ENCODE data around the gene BBS9. TPM values are rescaled to one million over a fixed set of nuclear protein-coding genes. Genes with fewer than 3 reads are reported as not detected.

BBS9 gene
- total RNA-seq, 2 experiments from 2014 or later: 16.0 to 20.4 TPM

- no peaks in the 10 kb centered on the region for H3K36me3 ChIP-seq (ENCODE audit: insufficient read depth, low read length)
- Mint-ChIP-seq H3K27ac (no peak overlapping the region), H3K27me3 (no peaks in the 10 kb centered on the region), H3K9me3 (peaks cover 5% of the 10 kb centered on the region), H3K4me1 (ENCODE audit: low read depth) (peaks cover 15% of the 10 kb centered on the region), H3K36me3 (ENCODE audit: low read depth) (peaks cover 16% of the 10 kb centered on the region), H3K4me3 (no peak overlapping the region)
- H3K4me3 ChIP-seq (ENCODE audit: low read length): no peak overlapping the region
- no peaks in the 10 kb centered on the region for H3K27me3 ChIP-seq (ENCODE audit: control insufficient read depth in 1 of 2, insufficient read depth in 2 of 2, low read length in 2 of 2)
- H3K4me1 ChIP-seq (ENCODE audit: insufficient read depth, low read length): no peaks in the 10 kb centered on the region
- intact Hi-C loops (cut with DNase I, micrococcal nuclease): no loop called here
- TF ChIP-seq, protein P1, sequence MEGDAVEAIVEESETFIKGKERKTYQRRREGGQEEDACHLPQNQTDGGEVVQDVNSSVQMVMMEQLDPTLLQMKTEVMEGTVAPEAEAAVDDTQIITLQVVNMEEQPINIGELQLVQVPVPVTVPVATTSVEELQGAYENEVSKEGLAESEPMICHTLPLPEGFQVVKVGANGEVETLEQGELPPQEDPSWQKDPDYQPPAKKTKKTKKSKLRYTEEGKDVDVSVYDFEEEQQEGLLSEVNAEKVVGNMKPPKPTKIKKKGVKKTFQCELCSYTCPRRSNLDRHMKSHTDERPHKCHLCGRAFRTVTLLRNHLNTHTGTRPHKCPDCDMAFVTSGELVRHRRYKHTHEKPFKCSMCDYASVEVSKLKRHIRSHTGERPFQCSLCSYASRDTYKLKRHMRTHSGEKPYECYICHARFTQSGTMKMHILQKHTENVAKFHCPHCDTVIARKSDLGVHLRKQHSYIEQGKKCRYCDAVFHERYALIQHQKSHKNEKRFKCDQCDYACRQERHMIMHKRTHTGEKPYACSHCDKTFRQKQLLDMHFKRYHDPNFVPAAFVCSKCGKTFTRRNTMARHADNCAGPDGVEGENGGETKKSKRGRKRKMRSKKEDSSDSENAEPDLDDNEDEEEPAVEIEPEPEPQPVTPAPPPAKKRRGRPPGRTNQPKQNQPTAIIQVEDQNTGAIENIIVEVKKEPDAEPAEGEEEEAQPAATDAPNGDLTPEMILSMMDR (IDR thresholded peaks at IDR 0.05): no peak
- ATAC-seq (ENCODE audit: poor library complexity) (no peak), DNase-seq (no peak)
- ChIA-PET CTCF (no interaction called here), POLR2A (no interaction called here)
- H3K27ac ChIP-seq (ENCODE audit: low read depth in 1 of 2, low read length in 2 of 2): no peak overlapping the region
- H3K9me3 ChIP-seq (ENCODE audit: control insufficient read depth in 1 of 2, insufficient read depth in 1 of 2, low read length in 2 of 2): peaks cover 5 to 9% of the 10 kb centered on the region in 2 experiments
These were observed 7.7 kb downstream of the BBS9 start for GRCh38 chr7:33137103-33137502.

GRCh38 chr7:33142585-33142984 lies 13.2 kb downstream of the BBS9 start:
- H3K27ac Mint-ChIP-seq: no peak overlapping the region
- ChIA-PET CTCF (no interaction called here), POLR2A (no interaction called here)
- intact Hi-C loops (cut with DNase I, micrococcal nuclease): no loop called here
- peaks cover 5% of the 10 kb centered on the region for H3K9me3 Mint-ChIP-seq
- ATAC-seq (ENCODE audit: poor library complexity) (no peak), DNase-seq (no peak)
- H3K36me3 ChIP-seq (ENCODE audit: insufficient read depth, low read length): no peaks in the 10 kb centered on the region
- no peaks in the 10 kb centered on the region for H3K27me3 ChIP-seq (ENCODE audit: control insufficient read depth in 1 of 2, insufficient read depth in 2 of 2, low read length in 2 of 2)
- H3K36me3 Mint-ChIP-seq (ENCODE audit: low read depth): peaks cover 20% of the 10 kb centered on the region
- H3K9me3 ChIP-seq (ENCODE audit: control insufficient read depth in 1 of 2, insufficient read depth in 1 of 2, low read length in 2 of 2): peaks cover 0 to 5% of the 10 kb centered on the region in 2 experiments
- no peak overlapping the region for H3K27ac ChIP-seq (ENCODE audit: low read depth in 1 of 2, low read length in 2 of 2)
- peaks cover 7% of the 10 kb centered on the region for H3K4me1 Mint-ChIP-seq (ENCODE audit: low read depth)
- H3K27me3 Mint-ChIP-seq: no peaks in the 10 kb centered on the region
- no peak overlapping the region for H3K4me3 Mint-ChIP-seq
- H3K4me3 ChIP-seq (ENCODE audit: low read length): no peak overlapping the region
- TF ChIP-seq, protein P1 (IDR thresholded peaks at IDR 0.05): no peak
- no peaks in the 10 kb centered on the region for H3K4me1 ChIP-seq (ENCODE audit: insufficient read depth, low read length)

DNA sequence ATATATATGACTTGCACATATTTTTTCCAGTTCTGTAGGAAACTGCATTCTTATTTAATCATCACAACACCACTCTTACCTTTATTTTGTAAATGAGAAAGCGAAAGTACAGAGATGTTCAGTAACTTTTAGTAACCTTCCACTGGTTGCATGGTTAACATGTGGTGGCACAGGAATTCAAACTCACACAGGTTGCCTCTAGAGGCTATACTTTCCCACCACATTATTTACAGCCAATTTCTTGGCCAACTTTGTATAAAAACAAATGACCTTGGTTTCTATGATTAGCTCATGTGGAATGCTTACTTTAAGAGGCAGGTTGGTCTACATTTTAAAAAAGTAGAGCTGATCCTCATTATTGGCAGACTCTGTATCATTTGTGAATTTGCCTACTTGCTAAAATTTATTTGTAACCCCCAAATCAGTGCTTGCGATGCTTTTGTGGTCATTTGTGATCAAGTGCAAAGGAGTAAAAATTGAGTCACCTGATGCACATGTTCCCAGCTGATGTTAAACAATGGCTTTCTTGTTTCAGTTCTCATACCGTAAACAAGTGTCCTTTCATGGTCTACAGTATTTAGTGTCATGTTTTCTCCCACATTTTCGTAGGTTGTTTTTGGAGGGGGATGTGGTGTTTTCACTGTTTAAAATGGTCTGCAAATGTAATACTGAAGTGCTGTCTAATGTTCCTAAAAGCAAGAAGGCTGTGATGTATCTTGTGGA lies 14.8 kb downstream of the BBS9 start:
- Mint-ChIP-seq H3K9me3 (peaks cover 5% of the 10 kb centered on the region), H3K4me3 (no peak overlapping the region), H3K27me3 (no peaks in the 10 kb centered on the region), H3K27ac (no peak overlapping the region), H3K4me1 (ENCODE audit: low read depth) (peaks cover 5% of the 10 kb centered on the region), H3K36me3 (ENCODE audit: low read depth) (peaks cover 20% of the 10 kb centered on the region)
- ATAC-seq (ENCODE audit: poor library complexity): no peak
- intact Hi-C loops (cut with DNase I, micrococcal nuclease): no loop called here
- Histone ChIP-seq H3K36me3 (ENCODE audit: insufficient read depth, low read length) (no peaks in the 10 kb centered on the region), H3K27me3 (ENCODE audit: control insufficient read depth in 1 of 2, insufficient read depth in 2 of 2, low read length in 2 of 2) (no peaks in the 10 kb centered on the region), H3K27ac (ENCODE audit: low read depth in 1 of 2, low read length in 2 of 2) (no peak overlapping the region), H3K4me1 (ENCODE audit: insufficient read depth, low read length) (no peaks in the 10 kb centered on the region), H3K9me3 (ENCODE audit: control insufficient read depth in 1 of 2, insufficient read depth in 1 of 2, low read length in 2 of 2) (peaks cover 0 to 5% of the 10 kb centered on the region in 2 experiments), H3K4me3 (ENCODE audit: low read length) (no peak overlapping the region)
- no peak for DNase-seq
- TF ChIP-seq, protein P1 (IDR thresholded peaks at IDR 0.05): no peak
- POLR2A ChIA-PET: no interaction called here
- CTCF ChIA-PET: no interaction called here
